ENCODE results near the gene SEC14L3.
A peak's percentile ranks its signal among the peaks of the same experiment; 100 is the strongest.

SEC14L3 gene

DNA sequence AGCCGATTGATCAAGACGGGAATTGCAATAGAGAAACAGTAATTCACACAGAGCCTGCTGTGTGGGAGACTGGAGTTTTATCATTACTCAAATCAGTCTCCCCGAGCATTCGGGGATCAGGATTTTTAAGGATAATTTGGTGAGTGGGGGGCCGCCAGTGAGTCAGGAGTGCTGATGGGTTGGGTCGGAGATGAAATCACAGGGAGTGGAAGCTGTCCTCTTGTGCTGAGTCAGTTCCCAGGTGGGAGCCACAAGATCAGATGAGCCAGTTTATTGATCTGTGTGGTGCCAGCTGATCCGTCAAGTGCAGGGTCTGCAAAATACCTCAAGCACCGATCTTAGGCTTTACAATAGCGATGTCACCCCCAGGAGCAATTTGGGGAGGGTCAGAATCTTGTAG lies 30.7 kb downstream of the SEC14L3 start:
- no peak for DNase-seq

GRCh38 chr22:30439836-30440235 lies 32.0 kb downstream of the SEC14L3 start:
- no peak for DNase-seq

- no peak for DNase-seq
These were observed 32.6 kb downstream of the SEC14L3 start for GRCh38 chr22:30439226-30439625.

- DNase-seq, result no peak
These were observed 33.3 kb downstream of the SEC14L3 start for GRCh38 chr22:30438559-30438958.

GRCh38 chr22:30436196-30436595 lies 35.6 kb downstream of the SEC14L3 start:
- no peak for DNase-seq

DNA sequence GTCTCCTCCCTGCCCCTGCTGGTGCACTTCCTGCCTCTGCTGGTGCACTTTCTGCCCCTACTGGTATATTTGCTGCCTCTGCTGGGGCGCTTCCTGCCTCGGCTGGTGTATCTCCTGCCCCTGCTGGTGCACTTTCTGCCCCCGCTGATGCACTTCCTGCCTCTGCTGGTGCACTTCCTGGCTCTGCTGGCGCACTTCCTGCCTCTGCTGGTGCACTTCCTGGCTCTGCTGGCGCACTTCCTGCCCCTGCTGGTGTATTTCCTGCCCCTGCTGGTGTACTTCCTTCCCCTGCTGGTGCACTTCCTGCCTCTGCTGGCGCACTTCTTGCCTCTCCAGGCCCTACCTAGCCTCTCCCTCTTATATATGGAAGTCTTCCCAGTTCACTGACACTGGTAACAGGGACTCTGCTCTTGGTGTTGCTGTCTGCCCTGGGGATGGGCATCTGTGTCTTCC lies 36.1 kb downstream of the SEC14L3 start:
- no peak for DNase-seq

- DNase-seq, result no peak
These were observed 37.0 kb downstream of the SEC14L3 start for GRCh38 chr22:30434843-30435242.

DNA sequence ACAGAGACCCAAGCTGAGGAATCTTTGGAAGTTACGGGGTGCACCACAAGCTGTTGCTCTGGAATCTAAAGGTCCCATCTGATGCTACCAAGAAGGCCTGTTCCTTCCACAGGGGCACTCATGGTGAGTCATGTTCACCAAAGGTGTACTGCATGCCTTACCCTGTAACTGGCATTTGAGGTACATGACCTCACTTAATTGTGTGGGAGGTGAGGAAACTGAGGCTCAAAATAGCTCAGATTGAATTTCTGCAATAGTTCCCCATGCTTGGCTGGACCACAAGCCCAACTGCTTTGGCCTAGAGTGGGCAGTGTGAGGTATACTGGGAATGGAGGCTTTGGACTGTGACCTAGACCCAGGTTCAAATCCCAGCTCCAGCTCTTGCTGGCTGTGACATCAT lies 38.0 kb downstream of the SEC14L3 start:
- no peak for DNase-seq

DNA sequence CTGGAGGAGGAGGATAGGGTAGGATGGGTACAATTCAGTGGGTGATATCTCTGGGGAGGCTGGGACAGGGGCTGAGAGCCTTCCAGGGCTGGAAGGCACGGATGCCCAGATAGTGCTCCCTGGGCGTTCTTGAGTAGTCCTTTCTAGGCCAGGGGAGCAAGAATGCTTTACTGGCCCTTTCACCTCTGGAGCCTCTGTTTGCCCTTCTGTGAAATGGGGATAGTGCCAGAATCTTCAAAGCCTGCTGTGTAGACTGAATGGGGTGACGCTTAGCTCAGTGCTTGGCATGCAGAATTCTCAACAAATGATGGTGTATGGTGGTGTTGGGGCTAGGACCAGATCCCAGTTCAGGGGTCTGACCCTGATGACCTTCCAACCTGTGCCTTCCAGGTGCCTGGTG lies 38.6 kb downstream of the SEC14L3 start:
- no peak for DNase-seq

DNA sequence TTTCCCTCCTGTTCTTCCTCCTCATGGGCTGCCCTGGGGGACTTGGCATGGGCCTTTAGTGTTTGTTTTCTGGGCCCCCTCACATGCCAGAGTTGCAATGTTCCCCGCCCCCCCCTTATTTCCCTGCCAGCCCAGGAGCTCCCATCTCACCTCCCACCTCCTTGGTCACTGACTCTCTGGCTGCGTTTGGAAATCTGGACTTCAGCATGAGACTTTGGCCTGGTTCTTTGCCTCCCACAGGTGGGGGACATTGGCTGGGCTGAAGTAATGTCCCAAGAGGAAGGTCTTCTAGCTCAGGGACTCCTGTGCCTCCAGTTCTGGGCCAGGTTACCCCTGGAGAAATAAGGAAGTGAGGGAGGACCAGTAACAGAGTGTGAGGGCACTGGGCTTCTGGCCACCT lies 39.3 kb downstream of the SEC14L3 start:
- no peak for DNase-seq

DNA sequence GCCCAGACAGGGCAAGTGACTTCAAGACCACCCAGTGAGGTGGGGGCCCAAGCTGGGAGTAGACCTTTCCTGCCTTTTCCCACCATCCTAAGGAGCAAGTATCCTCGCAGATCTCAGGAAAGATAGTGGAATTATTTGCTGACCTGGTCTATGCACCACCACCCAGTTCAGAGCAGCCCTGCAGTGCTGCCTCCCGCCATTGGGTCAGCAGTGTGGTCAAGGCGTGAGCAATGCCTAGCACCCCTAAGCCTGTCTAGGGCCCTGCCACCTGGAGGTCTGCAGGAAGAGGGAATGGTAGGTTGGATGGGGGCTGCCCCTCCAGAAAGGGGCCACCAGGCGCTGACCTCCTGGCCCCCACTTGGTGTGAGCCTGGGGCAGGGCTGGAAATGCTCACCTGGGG lies 39.7 kb downstream of the SEC14L3 start:
- DNase-seq, result no peak

DNA sequence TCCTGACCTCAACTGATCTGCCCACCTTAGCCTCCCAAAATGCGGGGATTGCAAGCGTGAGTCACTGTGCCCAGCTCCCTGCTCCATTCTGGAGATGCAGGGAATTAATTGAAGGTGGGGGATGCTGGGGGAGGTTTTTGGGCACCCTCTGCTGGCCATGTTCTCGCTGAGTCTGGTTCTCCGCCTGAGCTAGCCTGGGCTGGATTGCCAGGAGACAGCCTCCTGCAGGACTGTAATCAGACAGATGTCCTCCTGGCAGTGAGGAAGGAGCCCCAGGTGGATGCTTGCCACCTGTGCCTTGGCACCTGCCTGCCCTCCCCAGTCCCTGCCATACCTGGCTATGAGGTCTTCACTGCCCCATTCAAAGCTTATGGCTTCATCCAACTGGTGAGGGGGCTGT lies 40.9 kb downstream of the SEC14L3 start:
- DNase-seq, result no peak

GRCh38 chr22:30429887-30430286 lies 41.9 kb downstream of the SEC14L3 start:
- DNase-seq, result no peak

GRCh38 chr22:30427871-30428270 lies 43.9 kb downstream of the SEC14L3 start:
- no peak for DNase-seq

DNA sequence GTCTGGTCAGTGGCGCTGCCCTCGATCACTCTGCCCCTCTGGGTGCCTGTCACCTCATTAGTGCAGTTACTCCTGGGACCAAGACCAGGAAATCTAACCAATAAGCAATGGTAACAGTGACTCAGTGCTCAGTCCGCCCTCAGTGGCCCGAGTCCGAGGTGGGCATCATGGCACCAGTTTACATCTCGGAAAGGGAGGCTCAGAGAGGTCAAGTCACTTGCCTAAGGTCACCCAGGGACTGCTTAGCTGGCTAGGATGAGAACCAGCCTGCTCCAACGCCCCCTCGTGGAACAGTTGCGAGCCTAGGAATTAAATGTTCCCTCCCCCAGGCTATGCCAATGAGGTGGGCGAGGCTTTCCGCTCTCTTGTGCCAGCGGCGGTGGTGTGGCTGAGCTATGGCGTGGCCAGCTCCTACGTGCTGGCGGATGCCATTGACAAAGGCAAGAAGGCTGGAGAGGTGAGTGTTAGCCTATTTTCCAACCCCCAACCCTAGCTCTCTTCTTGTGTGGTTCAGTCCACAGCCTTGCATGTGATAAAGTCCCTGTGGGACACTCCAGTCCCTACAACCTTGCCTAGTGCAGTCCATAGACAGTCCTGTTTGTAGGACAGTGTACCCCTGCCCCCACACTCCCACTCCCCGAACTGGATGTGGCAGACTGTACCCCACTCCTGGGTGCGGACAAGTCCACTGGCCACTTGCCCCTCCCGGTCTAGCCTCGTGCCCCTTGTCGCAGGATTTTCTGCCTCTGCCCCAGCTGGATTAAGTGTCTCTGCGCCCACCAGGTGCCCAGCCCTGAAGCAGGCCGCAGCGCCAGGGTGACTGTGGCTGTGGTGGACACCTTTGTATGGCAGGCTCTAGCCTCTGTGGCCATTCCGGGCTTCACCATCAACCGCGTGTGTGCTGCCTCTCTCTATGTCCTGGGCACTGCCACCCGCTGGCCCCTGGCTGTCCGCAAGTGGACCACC lies 45.1 kb downstream of the SEC14L3 start:
- peak; percentile 48 for DNase-seq

- DNase-seq, result peak; percentile 11
These were observed 46.0 kb downstream of the SEC14L3 start, which contains the start of gene MTFP1 for GRCh38 chr22:30425616-30426387. Gene MTFP1 (plus strand): TSS chr22:30425768. CDS start chr22:30425880, 112 bp downstream.

DNA sequence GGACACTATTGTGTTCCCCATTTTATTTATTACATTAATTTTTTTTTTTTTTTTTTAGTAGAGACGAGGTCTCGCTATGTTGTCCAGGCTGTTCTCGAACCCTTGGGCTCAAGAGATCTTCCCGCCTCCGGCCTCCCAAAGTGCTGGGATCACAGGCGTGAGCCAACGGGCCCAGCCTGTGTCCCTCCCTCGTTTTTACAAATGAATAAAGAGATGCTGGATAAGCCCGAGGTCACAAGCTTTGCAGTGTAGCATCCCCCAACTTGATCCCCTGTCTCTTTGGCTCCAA lies 46.5 kb downstream of the SEC14L3 start:
- DNase-seq, result no peak

- no peak for DNase-seq
These were observed 47.1 kb downstream of the SEC14L3 start for GRCh38 chr22:30424534-30425326.

- DNase-seq, result peak; percentile 96
These were observed 47.8 kb downstream of the SEC14L3 start for GRCh38 chr22:30423959-30424533.

- DNase-seq, result peak; percentile 41
These were observed 48.4 kb downstream of the SEC14L3 start for GRCh38 chr22:30423301-30423958.

DNA sequence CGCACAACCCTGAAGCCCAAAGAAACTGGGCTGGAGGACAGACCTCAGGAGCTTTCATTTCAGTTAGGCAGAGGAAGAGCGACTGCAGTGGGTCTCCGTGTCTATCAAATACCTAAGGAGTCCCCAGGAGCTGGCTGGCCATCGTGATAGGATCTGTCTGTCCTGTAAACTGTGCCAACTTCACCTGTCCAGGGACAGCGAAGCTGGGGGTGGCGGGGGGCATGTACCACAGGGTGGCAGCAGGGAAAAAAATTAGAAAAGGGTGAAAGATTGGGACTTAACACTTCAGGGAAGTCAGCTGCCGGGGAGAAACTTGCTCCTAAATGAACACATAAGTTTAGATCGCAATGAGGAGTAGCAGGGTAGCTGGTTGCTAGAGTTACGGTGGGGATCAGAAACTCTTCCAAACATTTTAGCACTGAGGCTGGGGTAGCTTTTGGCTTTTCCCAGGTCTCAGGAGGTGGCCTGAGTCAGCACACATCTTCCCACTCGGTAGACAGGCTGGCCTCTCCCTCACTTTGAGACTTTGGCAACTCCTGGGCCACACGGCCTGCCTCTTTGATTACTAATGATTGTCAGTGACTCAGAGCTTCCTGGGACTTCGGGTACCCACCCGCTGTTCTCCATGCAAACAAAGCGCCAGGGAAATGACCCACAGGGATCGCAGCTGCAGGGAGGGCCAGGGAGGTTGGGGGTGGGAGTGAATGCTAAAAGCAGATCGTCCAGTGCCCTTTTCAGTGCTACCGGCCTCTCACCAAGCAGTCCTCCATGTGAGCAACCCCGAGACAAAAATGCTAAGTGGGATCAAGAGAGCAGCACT lies 49.1 kb downstream of the SEC14L3 start:
- peak; percentile 20 for DNase-seq

All from NCI-H510A (cell line).